Fibroblast of lung (primary cell): ENCODE measurements around the gene RASGEF1C. TPM values are rescaled to one million over a fixed set of nuclear protein-coding genes. Genes with fewer than 3 reads are reported as not detected.

Source experiments
- DNase-seq, 2 donors: peaks; one replicate each; pipeline versions ENCODE4 v3.0.0 to v3.0.0-alpha.2; 2010; ENCODE audit warnings: low read depth in 2 of 2
- H2AFZ ChIP-seq: 2 replicates; pipeline ENCODE4 v1.5.1; 2012; ENCODE audit warnings: low read length, control low read depth, inconsistent platforms
- H3K27ac ChIP-seq: 2 replicates; pipeline ENCODE4 v1.5.1; 2011; ENCODE audit warnings: low read length, control low read depth; ENCODE audit not compliant: insufficient read depth
- H3K27me3 ChIP-seq: 2 replicates; pipeline ENCODE4 v1.5.1; 2011; ENCODE audit warnings: mild to moderate bottlenecking, low read length; ENCODE audit not compliant: control insufficient read depth, insufficient read depth
- H3K36me3 ChIP-seq: 2 replicates; pipeline ENCODE4 v1.5.1; 2011; ENCODE audit warnings: low read length; ENCODE audit not compliant: control insufficient read depth, insufficient read depth
- H3K4me1 ChIP-seq: 2 replicates; pipeline ENCODE4 v1.5.1; 2011; ENCODE audit warnings: low read length; ENCODE audit not compliant: control insufficient read depth, insufficient read depth; ENCODE audit errors: extremely low read depth
- H3K4me2 ChIP-seq: 2 replicates; pipeline ENCODE4 v1.5.1; 2011; ENCODE audit warnings: low read length, control low read depth; ENCODE audit not compliant: insufficient read depth; ENCODE audit errors: extremely low read depth
- H3K4me3 ChIP-seq, 4 experiments: fragments of 200-600 bp in 1 of 4; sonication (generic) in 1 of 4; replicated peaks in 1 of 4; 2 replicates each; pipeline ENCODE4 v1.5.1; 2011 to 2016; ENCODE audit warnings: low read length in 4 of 4, low read depth in 3 of 4, mild to moderate bottlenecking in 3 of 4, control low read depth in 2 of 4, inconsistent platforms in 1 of 4, mixed read lengths in 1 of 4; ENCODE audit not compliant: insufficient read depth in 1 of 4; ENCODE audit errors: control extremely low read depth in 1 of 4
- H3K79me2 ChIP-seq: 2 replicates; pipeline ENCODE4 v1.5.1; 2012; ENCODE audit warnings: mild to moderate bottlenecking, low read length, inconsistent platforms; ENCODE audit not compliant: control insufficient read depth, insufficient read depth
- H3K9ac ChIP-seq: 2 replicates; pipeline ENCODE4 v1.5.1; 2011; ENCODE audit warnings: mild to moderate bottlenecking, low read length, control low read depth; ENCODE audit not compliant: insufficient read depth
- H3K9me3 ChIP-seq: 2 replicates; pipeline ENCODE4 v1.5.1; 2012; ENCODE audit warnings: low read depth, low read length; ENCODE audit not compliant: control insufficient read depth, insufficient read depth
- H4K20me1 ChIP-seq: 2 replicates; pipeline ENCODE4 v1.5.1; 2011; ENCODE audit warnings: low read length; ENCODE audit not compliant: control insufficient read depth, insufficient read depth; ENCODE audit errors: extremely low read depth
- CTCF ChIP-seq, 2 donors: IDR thresholded peaks in 1 of 2; conservative IDR thresholded peaks in 1 of 2; 1 replicate in 1 of 2; 2 replicates in 1 of 2; pipeline ENCODE4 v1.5.1; 2011 to 2012; ENCODE audit warnings: low read length in 2 of 2, control low read depth in 1 of 2, inconsistent platforms in 1 of 2, low read depth in 1 of 2, mild to moderate bottlenecking in 1 of 2
- EZH2 ChIP-seq: IDR thresholded peaks from 2 replicates; pipeline ENCODE4 v1.5.1; 2012; ENCODE audit warnings: low read length, control low read depth, mild to moderate bottlenecking; ENCODE audit errors: missing control alignments
- polyA plus RNA-seq, 2 donors: library from polyadenylated mRNA; depleted of rRNA in 1 of 2; stranded (reverse) in 1 of 2; unstranded in 1 of 2; fragments of >200 nt; gene quantifications; 2 replicates each; pipeline ENCODE4 v1.2.1, GENCODE V29; 2011 to 2012; ENCODE audit warnings: missing spikeins in 1 of 2
- total RNA-seq: library from RNA; depleted of rRNA; stranded (reverse); fragments of >200 nt; gene quantifications from 2 replicates; pipeline ENCODE4 v1.2.1, GENCODE V29; 2014

Gene RASGEF1C
- total and polyA plus RNA-seq, 2 donors (not counting 1 experiment from before 2014, with no cell fraction given): under 0.01 TPM; not detected in 1

GRCh38 chr5:180153991-180154390 lies 55.0 kb downstream of the RASGEF1C start:
- no peak overlapping the region for H3K27ac ChIP-seq
- no peaks in the 10 kb centered on the region for H4K20me1 ChIP-seq
- TF ChIP-seq CTCF (conservative IDR thresholded peaks at IDR 0.05 in 1 of 2, IDR thresholded peaks at IDR 0.05 in 1 of 2; ENCODE audit: low read depth in 1 of 2, low read length in 2 of 2): no peak
- TF ChIP-seq EZH2: no peak
- no peaks in the 10 kb centered on the region for H3K9me3 ChIP-seq
- no peaks in the 10 kb centered on the region for H3K27me3 ChIP-seq
- H3K4me2 ChIP-seq: no peak overlapping the region
- no peaks in the 10 kb centered on the region for H3K36me3 ChIP-seq
- H3K79me2 ChIP-seq: no peaks in the 10 kb centered on the region
- H2AFZ ChIP-seq: no peak overlapping the region
- H3K4me1 ChIP-seq: no peaks in the 10 kb centered on the region
- no peak overlapping the region for H3K9ac ChIP-seq
- H3K4me3 ChIP-seq: no peak overlapping the region
- no peak for DNase-seq

- Histone ChIP-seq H2AFZ (no peak overlapping the region), H3K9ac (no peak overlapping the region), H3K4me1 (no peaks in the 10 kb centered on the region), H3K27ac (no peak overlapping the region), H3K9me3 (no peaks in the 10 kb centered on the region), H3K79me2 (no peaks in the 10 kb centered on the region), H4K20me1 (no peaks in the 10 kb centered on the region), H3K27me3 (no peaks in the 10 kb centered on the region), H3K4me2 (no peak overlapping the region), H3K36me3 (no peaks in the 10 kb centered on the region), H3K4me3 (no peak overlapping the region)
- no peak for DNase-seq
- no peak for TF ChIP-seq EZH2
- no peak for TF ChIP-seq CTCF (conservative IDR thresholded peaks at IDR 0.05 in 1 of 2, IDR thresholded peaks at IDR 0.05 in 1 of 2; ENCODE audit: low read depth in 1 of 2, low read length in 2 of 2)
These were observed 55.9 kb downstream of the RASGEF1C start for GRCh38 chr5:180153099-180153498.

GRCh38 chr5:180143656-180144364 lies 65.2 kb downstream of the RASGEF1C start:
- H3K27ac ChIP-seq: no peak overlapping the region
- H3K9ac ChIP-seq: no peak overlapping the region
- H3K9me3 ChIP-seq: no peaks in the 10 kb centered on the region
- H2AFZ ChIP-seq: no peak overlapping the region
- no peaks in the 10 kb centered on the region for H3K27me3 ChIP-seq
- no peaks in the 10 kb centered on the region for H3K36me3 ChIP-seq
- H3K79me2 ChIP-seq: no peaks in the 10 kb centered on the region
- H3K4me1 ChIP-seq: no peaks in the 10 kb centered on the region
- no peak for TF ChIP-seq EZH2
- TF ChIP-seq CTCF (conservative IDR thresholded peaks at IDR 0.05 in 1 of 2, IDR thresholded peaks at IDR 0.05 in 1 of 2; ENCODE audit: low read depth in 1 of 2, low read length in 2 of 2): no peak
- no peak for DNase-seq
- no peak overlapping the region for H3K4me3 ChIP-seq
- no peak overlapping the region for H3K4me2 ChIP-seq
- H4K20me1 ChIP-seq: no peaks in the 10 kb centered on the region
